ENCODE data around the gene RNF31.
"Not testable (repeated sequence)": the region's sequence is repeated elsewhere in the genome, so short reads cannot be mapped to it uniquely, and the experiment has no call there.

RNF31 gene

GRCh38 chr14:24197056-24197450 lies 49.8 kb downstream of the RNF31 start:
- Histone ChIP-seq H3K27ac (peak overlapping the region in 4 of 11 experiments; percentile 95 to 100 (median 98); a peak in 4 of 22 replicates), H3K27me3 (no peaks in the 10 kb centered on the region), H3K4me1 (peaks cover 43 to 57% (median 47%) of the 10 kb centered on the region in 10 experiments), H3K4me2 (peak overlapping the region; percentile 84 to 99 (median 93)), H4K20me1 (peaks cover 0 to 7% (median 0%) of the 10 kb centered on the region in 11 experiments; a peak in 3 of 22 replicates), H3K9me3 (replicated peaks in 1 of 11) (peaks cover under 1 to 21% (median 11%) of the 10 kb centered on the region in 11 experiments; a peak in 21 of 22 replicates), H3K4me3 (peak overlapping the region in 7 of 10 experiments; percentile 67 to 87 (median 81); a peak in 11 of 20 replicates), H3K36me3 (peaks cover 28 to 47% (median 40%) of the 10 kb centered on the region in 11 experiments), H3K9ac (peak overlapping the region; percentile 92 to 100 (median 97); a peak in 15 of 22 replicates)
- TF ChIP-seq Cebpa-rat (IDR thresholded peaks at IDR 0.05), result no peak

- peaks cover 13 to 40% (median 28%) of the 10 kb centered on the region in 11 experiments for H3K9me3 ChIP-seq (replicated peaks in 1 of 11)
- TF ChIP-seq Cebpa-rat (IDR thresholded peaks at IDR 0.05), result no peak
- H3K36me3 ChIP-seq, result peaks cover 37 to 56% (median 48%) of the 10 kb centered on the region in 11 experiments
- no peak overlapping the region for H3K27ac ChIP-seq
- no peaks in the 10 kb centered on the region for H3K27me3 ChIP-seq
- peak overlapping the region in 2 of 11 experiments; percentile 35 to 42; a peak in 3 of 22 replicates for H3K4me2 ChIP-seq
- H3K4me1 ChIP-seq, result peaks cover 26 to 42% (median 29%) of the 10 kb centered on the region in 10 experiments
- H4K20me1 ChIP-seq, result no peaks in the 10 kb centered on the region; a peak in 2 of 22 replicates
- H3K4me3 ChIP-seq, result no peak overlapping the region
- H3K9ac ChIP-seq, result no peak overlapping the region
These were observed 51.7 kb downstream of the RNF31 start for GRCh38 chr14:24198814-24199524.

GRCh38 chr14:24202538-24202937 lies 55.2 kb downstream of the RNF31 start:
- not testable (repeated sequence) for H3K4me3 ChIP-seq, H3K9ac ChIP-seq, H3K4me2 ChIP-seq, H3K27ac ChIP-seq, H3K27me3 ChIP-seq, H4K20me1 ChIP-seq
- Histone ChIP-seq H3K4me1 (peaks cover 2 to 20% (median 6%) of the 10 kb centered on the region in 10 experiments; a peak in 15 of 20 replicates), H3K9me3 (replicated peaks in 1 of 11) (peaks cover 13 to 44% (median 28%) of the 10 kb centered on the region in 11 experiments), H3K36me3 (peaks cover 67 to 90% (median 81%) of the 10 kb centered on the region in 11 experiments)

- peaks cover 75 to 98% (median 90%) of the 10 kb centered on the region in 11 experiments for H3K36me3 ChIP-seq
These were observed 56.1 kb downstream of the RNF31 start for GRCh38 chr14:24203249-24203886.

GRCh38 chr14:24204163-24205146 lies 57.2 kb downstream of the RNF31 start:
- Histone ChIP-seq H3K4me1 (peaks cover 0 to 10% (median 8%) of the 10 kb centered on the region in 10 experiments; a peak in 9 of 20 replicates), H3K4me2 (no peak overlapping the region), H3K36me3 (peaks cover 85 to 100% (median 93%) of the 10 kb centered on the region in 11 experiments), H3K4me3 (no peak overlapping the region), H3K27ac (no peak overlapping the region), H3K9me3 (replicated peaks in 1 of 11) (peaks cover 13 to 41% (median 28%) of the 10 kb centered on the region in 11 experiments), H3K9ac (no peak overlapping the region), H4K20me1 (peaks cover 0 to 10% (median 0%) of the 10 kb centered on the region in 11 experiments; a peak in 3 of 22 replicates), H3K27me3 (no peaks in the 10 kb centered on the region)
- TF ChIP-seq Cebpa-rat (IDR thresholded peaks at IDR 0.05), result no peak

More at GRCh38 chr14:24203249-24203886, 56.1 kb downstream of the RNF31 start:
- H3K4me3 ChIP-seq, H3K9ac ChIP-seq, H3K27me3 ChIP-seq, H4K20me1 ChIP-seq, H3K4me2 ChIP-seq, H3K27ac ChIP-seq: not testable (repeated sequence)
- H3K4me1 ChIP-seq, result peaks cover 0 to 13% (median 9%) of the 10 kb centered on the region in 10 experiments; a peak in 11 of 20 replicates
- peaks cover 13 to 44% (median 28%) of the 10 kb centered on the region in 11 experiments for H3K9me3 ChIP-seq (replicated peaks in 1 of 11)

GRCh38 chr14:24206260-24207103 lies 59.2 kb downstream of the RNF31 start:
- Histone ChIP-seq H3K36me3 (peaks cover 90 to 100% (median 97%) of the 10 kb centered on the region in 11 experiments), H3K4me3 (no peak overlapping the region), H3K27ac (no peak overlapping the region), H3K9ac (no peak overlapping the region), H4K20me1 (peaks cover 0 to 10% (median 0%) of the 10 kb centered on the region in 11 experiments; a peak in 2 of 22 replicates), H3K4me2 (no peak overlapping the region; a peak in 1 of 22 replicates), H3K9me3 (replicated peaks in 1 of 11) (peaks cover 13 to 27% (median 23%) of the 10 kb centered on the region in 11 experiments), H3K27me3 (no peaks in the 10 kb centered on the region), H3K4me1 (peaks cover 5 to 15% (median 12%) of the 10 kb centered on the region in 10 experiments; a peak in 16 of 20 replicates)
- no peak for TF ChIP-seq Cebpa-rat (IDR thresholded peaks at IDR 0.05)

- peaks cover 89 to 100% (median 94%) of the 10 kb centered on the region in 11 experiments for H3K36me3 ChIP-seq
- no peaks in the 10 kb centered on the region for H3K27me3 ChIP-seq
- H3K9ac ChIP-seq, result no peak overlapping the region
- H4K20me1 ChIP-seq, result peaks cover 0 to 10% (median 0%) of the 10 kb centered on the region in 11 experiments; a peak in 2 of 22 replicates
- no peak overlapping the region for H3K4me3 ChIP-seq
- peaks cover 11 to 22% (median 18%) of the 10 kb centered on the region in 10 experiments for H3K4me1 ChIP-seq
- no peak overlapping the region; a peak in 1 of 22 replicates for H3K27ac ChIP-seq
- H3K4me2 ChIP-seq, result peak overlapping the region in 5 of 11 experiments; percentile 10 to 34 (median 20); a peak in 3 of 22 replicates
- H3K9me3 ChIP-seq (replicated peaks in 1 of 11), result peaks cover 12 to 22% (median 16%) of the 10 kb centered on the region in 11 experiments
- TF ChIP-seq Cebpa-rat (IDR thresholded peaks at IDR 0.05), result no peak
These were observed 59.8 kb downstream of the RNF31 start for GRCh38 chr14:24207104-24207551.
